ENCODE measurements around the gene YAF2. TPM values are rescaled to one million over a fixed set of nuclear protein-coding genes. Genes with fewer than 3 reads are reported as not detected.

Gene YAF2
- total RNA-seq, 2 experiments from 2014 or later, result 53.6 to 54.7 TPM

DNA sequence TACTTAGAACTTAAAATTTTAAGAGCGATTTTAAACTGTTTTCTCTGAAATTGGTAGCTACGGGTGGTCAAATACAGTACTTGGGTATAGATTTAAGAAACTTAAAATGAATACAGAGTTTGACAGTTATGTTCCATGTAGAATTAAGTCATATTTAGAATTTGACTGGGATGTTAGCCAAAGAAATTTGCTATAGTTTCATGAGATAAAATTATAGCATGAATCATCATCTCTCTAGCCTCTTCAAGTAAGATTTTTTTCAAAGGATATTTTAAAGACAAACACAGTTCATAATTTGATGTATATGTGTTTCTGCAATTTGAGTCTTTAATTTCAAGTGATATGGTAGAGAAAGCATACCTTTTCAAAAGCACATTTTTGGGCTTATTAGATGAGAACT lies 46.8 kb upstream of the YAF2 start:
- ChIA-PET CTCF (no interaction called here), POLR2A (interaction anchor here (0.6 kb wide), 1 partner anchor 48 kb away, joined by 3 read pairs; no protein-coding TSS in a partner anchor)
- Mint-ChIP-seq H3K36me3 (ENCODE audit: low read depth) (no peaks in the 10 kb centered on the region), H3K9me3 (no peaks in the 10 kb centered on the region), H3K4me3 (no peak overlapping the region), H3K27me3 (peaks cover 10% of the 10 kb centered on the region), H3K4me1 (ENCODE audit: low read depth) (peaks cover 8% of the 10 kb centered on the region), H3K27ac (no peak overlapping the region)
- intact Hi-C loops (cut with DNase I, micrococcal nuclease), result no loop called here
- Histone ChIP-seq H3K36me3 (ENCODE audit: insufficient read depth, low read length) (no peaks in the 10 kb centered on the region), H3K4me1 (ENCODE audit: insufficient read depth, low read length) (no peaks in the 10 kb centered on the region), H3K9me3 (ENCODE audit: control insufficient read depth in 1 of 2, insufficient read depth in 1 of 2, low read length in 2 of 2) (no peaks in the 10 kb centered on the region), H3K4me3 (ENCODE audit: low read length) (no peak overlapping the region), H3K27ac (ENCODE audit: low read depth in 1 of 2, low read length in 2 of 2) (no peak overlapping the region), H3K27me3 (ENCODE audit: control insufficient read depth in 1 of 2, insufficient read depth in 2 of 2, low read length in 2 of 2) (peaks cover 0 to 6% of the 10 kb centered on the region in 2 experiments)
- DNase-seq (no peak), ATAC-seq (ENCODE audit: poor library complexity) (no peak)
- TF ChIP-seq, protein P1, sequence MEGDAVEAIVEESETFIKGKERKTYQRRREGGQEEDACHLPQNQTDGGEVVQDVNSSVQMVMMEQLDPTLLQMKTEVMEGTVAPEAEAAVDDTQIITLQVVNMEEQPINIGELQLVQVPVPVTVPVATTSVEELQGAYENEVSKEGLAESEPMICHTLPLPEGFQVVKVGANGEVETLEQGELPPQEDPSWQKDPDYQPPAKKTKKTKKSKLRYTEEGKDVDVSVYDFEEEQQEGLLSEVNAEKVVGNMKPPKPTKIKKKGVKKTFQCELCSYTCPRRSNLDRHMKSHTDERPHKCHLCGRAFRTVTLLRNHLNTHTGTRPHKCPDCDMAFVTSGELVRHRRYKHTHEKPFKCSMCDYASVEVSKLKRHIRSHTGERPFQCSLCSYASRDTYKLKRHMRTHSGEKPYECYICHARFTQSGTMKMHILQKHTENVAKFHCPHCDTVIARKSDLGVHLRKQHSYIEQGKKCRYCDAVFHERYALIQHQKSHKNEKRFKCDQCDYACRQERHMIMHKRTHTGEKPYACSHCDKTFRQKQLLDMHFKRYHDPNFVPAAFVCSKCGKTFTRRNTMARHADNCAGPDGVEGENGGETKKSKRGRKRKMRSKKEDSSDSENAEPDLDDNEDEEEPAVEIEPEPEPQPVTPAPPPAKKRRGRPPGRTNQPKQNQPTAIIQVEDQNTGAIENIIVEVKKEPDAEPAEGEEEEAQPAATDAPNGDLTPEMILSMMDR (IDR thresholded peaks at IDR 0.05), result no peak

DNA sequence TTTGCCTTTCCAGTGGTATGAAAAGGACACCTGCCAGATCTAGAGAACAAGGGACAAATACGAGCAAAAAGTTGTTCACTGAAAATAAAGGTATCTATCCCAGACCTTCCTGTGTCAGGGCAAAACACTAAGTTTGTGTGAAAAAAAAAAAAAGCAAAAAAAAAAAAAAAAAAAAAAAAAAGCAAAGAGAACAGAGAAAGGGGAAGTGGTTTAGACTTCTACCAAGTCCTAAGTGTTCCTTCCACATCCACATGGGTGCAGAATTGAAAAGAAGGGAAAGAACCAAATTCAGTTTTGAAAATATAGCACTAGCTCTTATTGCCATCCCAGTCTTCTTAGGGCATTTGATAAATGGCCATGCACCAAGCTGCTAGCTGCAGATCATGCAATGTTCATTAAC lies 46.1 kb upstream of the YAF2 start:
- Mint-ChIP-seq H3K27ac (no peak overlapping the region), H3K27me3 (peaks cover 6% of the 10 kb centered on the region), H3K4me3 (no peak overlapping the region), H3K36me3 (ENCODE audit: low read depth) (no peaks in the 10 kb centered on the region), H3K9me3 (no peaks in the 10 kb centered on the region), H3K4me1 (ENCODE audit: low read depth) (peaks cover 8% of the 10 kb centered on the region)
- Histone ChIP-seq H3K36me3 (ENCODE audit: insufficient read depth, low read length) (no peaks in the 10 kb centered on the region), H3K9me3 (ENCODE audit: control insufficient read depth in 1 of 2, insufficient read depth in 1 of 2, low read length in 2 of 2) (no peaks in the 10 kb centered on the region), H3K4me3 (ENCODE audit: low read length) (no peak overlapping the region), H3K27me3 (ENCODE audit: control insufficient read depth in 1 of 2, insufficient read depth in 2 of 2, low read length in 2 of 2) (peaks cover 0 to 6% of the 10 kb centered on the region in 2 experiments), H3K27ac (ENCODE audit: low read depth in 1 of 2, low read length in 2 of 2) (no peak overlapping the region), H3K4me1 (ENCODE audit: insufficient read depth, low read length) (no peaks in the 10 kb centered on the region)
- DNase-seq, result no peak
- no peak for ATAC-seq (ENCODE audit: poor library complexity)
- POLR2A ChIA-PET, result no interaction called here
- CTCF ChIA-PET, result no interaction called here
- TF ChIP-seq, protein P1 (IDR thresholded peaks at IDR 0.05), result no peak
- intact Hi-C loops (cut with DNase I, micrococcal nuclease), result no loop called here

DNA sequence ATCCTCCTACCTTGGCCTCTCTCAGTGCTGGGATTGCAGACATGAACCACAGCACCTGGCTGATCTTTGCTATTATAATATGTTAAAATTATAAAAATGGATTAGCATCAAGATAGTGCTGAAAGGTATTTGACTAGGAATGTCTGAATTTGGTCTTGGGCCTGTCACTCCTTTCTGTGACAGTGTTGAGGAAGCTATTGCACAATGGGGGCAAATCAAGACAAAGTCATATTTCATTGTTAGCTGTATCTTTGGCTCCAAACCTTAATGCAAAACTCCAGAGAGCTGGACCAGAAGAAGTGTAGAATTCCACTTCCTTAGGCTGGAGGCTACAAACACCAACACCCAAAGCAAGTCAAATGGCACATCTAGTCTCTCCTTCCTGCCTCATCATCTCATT lies 45.7 kb upstream of the YAF2 start:
- no peak overlapping the region for H3K27ac Mint-ChIP-seq
- H3K9me3 ChIP-seq (ENCODE audit: control insufficient read depth in 1 of 2, insufficient read depth in 1 of 2, low read length in 2 of 2), result no peaks in the 10 kb centered on the region
- peaks cover 6% of the 10 kb centered on the region for H3K27me3 Mint-ChIP-seq
- ATAC-seq (ENCODE audit: poor library complexity) (no peak), DNase-seq (no peak)
- no peaks in the 10 kb centered on the region for H3K4me1 ChIP-seq (ENCODE audit: insufficient read depth, low read length)
- no peak overlapping the region for H3K4me3 ChIP-seq (ENCODE audit: low read length)
- ChIA-PET POLR2A (no interaction called here), CTCF (no interaction called here)
- no peaks in the 10 kb centered on the region for H3K36me3 Mint-ChIP-seq (ENCODE audit: low read depth)
- H3K4me1 Mint-ChIP-seq (ENCODE audit: low read depth), result peaks cover 8% of the 10 kb centered on the region
- H3K4me3 Mint-ChIP-seq, result no peak overlapping the region
- intact Hi-C loops (cut with DNase I, micrococcal nuclease), result no loop called here
- H3K9me3 Mint-ChIP-seq, result no peaks in the 10 kb centered on the region
- peaks cover 0 to 6% of the 10 kb centered on the region in 2 experiments for H3K27me3 ChIP-seq (ENCODE audit: control insufficient read depth in 1 of 2, insufficient read depth in 2 of 2, low read length in 2 of 2)
- H3K36me3 ChIP-seq (ENCODE audit: insufficient read depth, low read length), result no peaks in the 10 kb centered on the region
- H3K27ac ChIP-seq (ENCODE audit: low read depth in 1 of 2, low read length in 2 of 2), result no peak overlapping the region
- TF ChIP-seq, protein P1 (IDR thresholded peaks at IDR 0.05), result no peak

Measured in CD4-positive, alpha-beta T cell (primary cell).